HG02759 (cell line): Measurements from ENCODE around the gene MAPK8IP3.

ENCODE experiments used
- ATAC-seq: cut with Tn5 transposase; IDR thresholded peaks from one replicate; pipeline ENCODE4 v1.9.1; 2021; ENCODE audit warnings: mild to moderate bottlenecking, moderate library complexity; ENCODE audit not compliant: unreplicated experiment

The MAPK8IP3 gene

DNA sequence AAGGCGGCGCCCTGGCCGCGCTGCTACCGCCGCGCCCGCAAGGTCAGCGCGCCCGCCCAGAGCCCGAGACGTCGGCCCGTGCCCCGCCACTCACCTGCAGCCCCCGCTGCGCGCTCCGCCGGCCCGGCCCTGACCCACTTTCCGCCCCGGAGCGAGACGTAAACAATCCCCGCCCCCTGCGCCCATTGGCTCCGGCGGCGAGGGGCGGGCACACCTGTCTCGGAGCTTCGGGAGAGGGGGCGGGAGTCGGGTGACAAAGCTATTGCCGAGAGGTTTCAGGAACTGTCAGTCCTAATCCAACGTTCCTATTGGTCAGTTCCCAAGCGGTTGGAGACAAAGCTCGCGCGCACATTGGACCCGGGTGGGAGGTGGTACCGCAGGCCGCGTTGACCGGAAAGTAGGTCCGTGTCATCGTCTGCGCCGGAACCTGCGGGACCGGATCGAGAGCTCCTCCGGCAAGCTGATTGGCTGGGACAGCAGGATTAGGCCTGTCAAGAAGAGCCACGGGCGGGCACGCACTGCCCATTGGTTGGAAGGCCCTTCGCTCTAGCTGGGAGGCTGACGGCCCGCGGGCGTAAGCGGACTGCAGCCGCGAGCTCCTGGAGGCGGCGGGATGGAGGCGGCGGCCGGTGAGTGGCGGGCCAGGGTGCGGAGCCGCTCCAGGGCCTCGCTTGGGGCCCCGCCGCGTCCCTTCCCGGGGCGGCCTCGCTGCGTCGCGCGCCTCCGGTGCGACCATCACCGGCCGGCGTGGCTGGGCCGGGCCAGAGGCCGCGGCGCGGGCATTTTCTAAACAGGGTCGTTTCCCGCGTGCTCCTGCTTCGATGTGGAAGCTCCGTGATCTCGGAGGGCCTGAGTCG is 76.6 kb downstream of the MAPK8IP3 start, which contains the start of the genes NUBP2 and SPSB3:
Gene NUBP2 (plus strand): TSS at position 553 of the 857 bp plus-strand sequence. CDS start 61 bp downstream, at position 614.
Gene SPSB3 (minus strand): TSS at position 164 of the 857 bp plus-strand sequence. CDS start 1,088 bp downstream, outside the sequence.
- ATAC-seq = peak; percentile 84

DNA sequence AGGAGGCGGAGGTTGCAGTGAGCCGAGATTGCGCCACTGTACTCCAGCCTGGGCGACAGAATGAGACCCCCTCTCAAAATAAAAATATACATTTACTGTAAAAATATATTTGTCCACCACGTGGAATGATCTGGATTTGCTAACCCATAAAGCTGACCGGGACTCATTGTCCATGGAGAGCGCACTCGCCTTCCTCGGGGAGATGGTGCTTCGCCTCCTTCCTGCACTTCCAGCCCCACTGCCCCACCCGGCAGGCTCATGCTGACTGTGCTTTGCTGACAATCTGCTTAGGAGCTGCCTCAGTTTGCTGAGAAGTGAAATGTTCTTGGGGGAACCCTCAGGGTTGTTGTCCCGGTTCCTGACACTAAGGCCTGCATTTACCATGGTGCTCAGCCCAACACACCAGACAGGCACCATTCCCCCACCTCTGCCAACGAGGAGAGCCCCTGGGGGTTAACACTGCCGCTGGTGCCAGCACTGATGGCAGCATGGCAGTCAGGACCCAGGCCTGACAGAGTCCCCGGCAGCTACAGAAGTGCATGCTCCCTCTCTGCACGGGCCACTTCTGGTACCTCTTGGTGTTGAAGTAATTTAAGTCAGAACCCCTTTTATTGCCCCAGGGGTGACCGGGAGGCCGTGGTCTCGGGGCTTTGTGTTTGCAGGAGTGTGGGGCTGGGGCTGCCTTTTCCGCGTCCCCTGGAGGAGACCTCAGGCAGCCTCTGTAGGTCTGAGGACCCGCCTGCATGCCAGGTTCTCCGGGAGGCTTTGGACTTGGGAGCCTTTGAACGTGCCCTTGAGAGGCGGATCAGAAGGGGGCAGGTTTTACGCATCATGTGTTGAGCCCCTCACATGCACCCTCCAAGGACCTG is 79.2 kb downstream of the MAPK8IP3 start:
- ATAC-seq = no peak

DNA sequence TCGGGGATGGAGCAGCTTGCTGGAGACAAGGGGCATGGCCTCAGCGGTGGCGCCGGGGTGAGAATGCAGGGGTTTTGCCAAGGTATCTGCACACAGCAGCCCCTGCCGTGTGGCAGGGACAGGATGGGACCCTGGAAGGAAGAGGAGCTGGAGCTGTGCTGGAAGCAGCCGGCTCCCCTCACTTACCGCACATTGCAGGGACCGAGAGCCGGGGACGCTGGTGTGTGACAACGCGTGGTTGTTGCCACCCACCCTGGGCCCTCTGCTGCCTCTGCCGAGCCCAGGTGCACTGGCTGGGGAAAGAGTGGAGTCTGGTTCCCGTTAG is 79.8 kb downstream of the MAPK8IP3 start:
- no peak for ATAC-seq

DNA sequence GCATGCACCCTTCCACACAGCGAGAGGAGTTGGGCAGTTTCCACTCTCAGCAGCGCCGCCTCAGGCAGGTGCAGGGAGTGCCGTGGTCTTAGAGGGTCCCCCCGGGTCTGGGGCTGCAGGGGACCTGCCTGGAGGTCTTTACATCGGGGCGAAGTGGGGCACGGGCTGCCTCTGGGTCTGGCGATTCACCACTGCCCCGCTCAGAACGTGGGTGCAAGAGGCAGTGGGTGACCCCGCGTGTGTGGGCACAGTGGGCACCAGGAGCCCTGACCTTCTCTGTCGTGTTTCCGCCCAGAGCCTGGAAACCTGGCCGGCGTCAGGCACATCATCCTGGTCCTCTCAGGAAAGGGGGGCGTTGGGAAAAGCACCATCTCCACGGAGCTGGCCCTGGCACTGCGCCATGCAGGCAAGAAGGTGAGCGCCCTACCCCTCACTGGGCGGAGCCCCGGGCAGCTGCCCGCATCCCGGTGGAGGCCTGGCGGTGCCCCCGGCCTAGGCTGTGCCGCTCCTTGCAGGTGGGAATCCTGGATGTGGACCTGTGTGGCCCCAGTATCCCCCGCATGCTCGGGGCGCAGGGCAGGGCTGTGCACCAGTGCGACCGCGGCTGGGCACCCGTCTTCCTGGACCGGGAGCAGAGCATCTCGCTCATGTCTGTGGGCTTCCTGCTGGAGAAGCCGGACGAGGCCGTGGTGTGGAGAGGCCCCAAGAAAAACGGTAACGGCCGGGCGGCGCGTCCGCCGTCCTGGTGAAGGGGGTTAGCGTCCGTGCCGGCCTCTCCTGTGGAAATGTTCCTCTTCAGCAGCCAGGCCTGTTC is 80.5 kb downstream of the MAPK8IP3 start:
- ATAC-seq = no peak

DNA sequence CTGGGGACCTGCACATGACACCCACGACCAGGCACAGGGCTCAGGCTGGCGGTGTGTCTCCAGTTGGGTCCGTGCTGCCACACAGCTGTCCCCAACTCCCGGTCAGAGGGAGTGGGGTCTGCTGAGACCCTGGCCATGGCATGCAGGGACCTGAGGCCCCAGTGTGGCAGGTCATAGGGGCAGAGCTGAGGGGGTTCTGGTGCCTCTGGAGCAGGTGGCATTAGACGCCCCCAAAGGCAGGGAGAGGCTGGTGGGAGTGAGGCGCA is 81.0 kb downstream of the MAPK8IP3 start:
- no peak for ATAC-seq

DNA sequence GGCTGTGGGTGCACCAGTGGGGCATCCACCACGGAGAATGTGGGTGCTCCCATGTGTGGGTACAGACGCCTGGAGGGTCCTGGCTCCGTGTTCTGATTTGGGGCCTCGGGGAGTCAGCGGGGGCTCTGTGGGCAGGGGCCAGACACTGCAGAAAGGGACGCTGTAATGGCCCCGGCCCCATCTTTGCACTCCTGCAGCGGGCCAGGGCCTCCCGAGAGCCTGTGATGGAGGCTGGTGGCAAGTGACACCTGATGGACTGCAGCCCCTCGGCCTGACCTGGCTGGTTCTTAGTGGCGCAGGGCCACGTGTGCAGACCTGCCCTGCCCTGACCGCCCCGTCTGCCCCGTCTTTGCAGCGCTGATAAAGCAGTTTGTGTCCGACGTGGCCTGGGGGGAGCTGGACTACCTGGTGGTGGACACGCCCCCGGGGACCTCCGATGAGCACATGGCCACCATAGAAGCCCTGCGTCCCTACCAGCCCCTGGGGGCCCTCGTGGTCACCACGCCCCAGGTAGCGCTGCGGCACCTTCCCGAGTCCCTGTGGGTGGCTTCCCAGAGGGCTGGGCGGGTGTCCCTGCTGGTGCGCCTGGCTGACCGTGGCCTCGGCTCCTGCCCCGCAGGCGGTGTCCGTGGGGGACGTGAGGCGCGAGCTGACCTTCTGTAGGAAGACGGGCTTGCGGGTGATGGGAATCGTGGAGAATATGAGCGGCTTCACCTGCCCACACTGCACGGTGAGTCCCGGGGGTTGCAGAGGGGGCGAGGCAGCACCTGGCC is 81.5 kb downstream of the MAPK8IP3 start:
- no peak for ATAC-seq

DNA sequence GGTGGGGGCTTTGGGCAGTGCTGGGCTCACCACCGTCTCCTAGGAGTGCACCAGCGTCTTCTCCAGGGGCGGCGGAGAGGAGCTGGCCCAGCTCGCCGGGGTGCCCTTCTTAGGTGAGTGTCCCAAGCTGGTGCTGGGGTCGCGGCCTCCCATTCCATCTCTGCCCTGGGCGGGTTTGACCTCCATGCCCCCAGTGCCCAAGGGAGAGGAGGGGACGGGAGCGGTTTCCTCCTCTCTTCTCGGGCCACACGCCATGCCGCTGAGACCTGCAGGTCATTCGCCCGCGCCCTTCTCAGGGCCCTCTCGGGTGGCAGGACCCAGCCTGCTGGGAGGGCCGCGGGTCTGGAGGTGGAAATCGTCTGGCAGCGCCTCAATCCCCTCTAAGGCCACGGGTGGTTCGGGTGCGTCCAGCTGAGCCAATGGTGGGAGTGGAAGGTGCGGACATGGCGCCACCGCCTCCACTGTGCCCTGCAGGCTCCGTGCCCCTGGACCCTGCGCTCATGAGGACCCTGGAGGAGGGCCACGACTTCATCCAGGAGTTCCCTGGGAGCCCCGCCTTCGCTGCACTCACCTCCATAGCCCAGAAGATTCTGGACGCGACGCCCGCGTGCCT is 82.2 kb downstream of the MAPK8IP3 start:
- ATAC-seq = no peak

DNA sequence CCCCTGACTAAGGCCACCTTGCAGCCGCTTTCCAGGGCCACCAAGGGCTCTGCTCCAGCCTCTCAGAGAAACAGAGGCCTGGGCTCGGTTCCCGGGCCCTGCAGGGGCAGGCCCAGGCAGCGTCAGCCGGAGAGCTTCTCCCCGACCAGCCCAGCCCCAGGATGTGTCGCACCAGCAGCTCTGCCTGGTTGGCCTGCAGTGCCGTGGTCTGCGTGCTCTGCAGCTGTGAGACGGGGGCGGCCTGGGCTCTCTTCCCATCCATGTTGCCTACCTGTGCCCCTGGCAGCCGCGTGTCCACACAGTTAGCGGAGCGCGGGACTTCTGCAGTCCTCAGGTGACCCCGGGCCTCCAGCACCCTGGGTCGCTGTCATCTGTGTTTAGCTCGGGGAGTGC is 82.7 kb downstream of the MAPK8IP3 start:
- ATAC-seq = no peak

DNA sequence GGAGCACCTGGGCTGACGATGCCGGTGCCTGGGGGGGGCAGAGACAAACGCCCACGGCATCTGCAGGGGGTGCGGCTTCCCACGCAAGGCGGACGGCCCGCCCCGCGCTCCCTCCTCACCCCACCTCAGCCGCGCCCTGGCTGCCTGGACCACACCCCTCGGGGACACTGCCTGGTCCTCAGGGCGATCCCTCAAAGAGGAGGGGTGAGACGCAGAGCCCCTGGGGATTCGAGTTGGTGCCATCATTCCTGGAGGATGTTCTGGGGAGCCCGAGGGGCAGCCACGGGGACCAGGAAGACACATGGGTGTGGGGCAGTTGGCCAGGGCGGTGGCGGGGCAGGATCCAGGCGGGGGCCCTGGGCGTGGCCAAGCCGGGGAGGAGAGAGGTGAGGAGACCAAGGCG is 83.6 kb downstream of the MAPK8IP3 start:
- ATAC-seq = no peak

DNA sequence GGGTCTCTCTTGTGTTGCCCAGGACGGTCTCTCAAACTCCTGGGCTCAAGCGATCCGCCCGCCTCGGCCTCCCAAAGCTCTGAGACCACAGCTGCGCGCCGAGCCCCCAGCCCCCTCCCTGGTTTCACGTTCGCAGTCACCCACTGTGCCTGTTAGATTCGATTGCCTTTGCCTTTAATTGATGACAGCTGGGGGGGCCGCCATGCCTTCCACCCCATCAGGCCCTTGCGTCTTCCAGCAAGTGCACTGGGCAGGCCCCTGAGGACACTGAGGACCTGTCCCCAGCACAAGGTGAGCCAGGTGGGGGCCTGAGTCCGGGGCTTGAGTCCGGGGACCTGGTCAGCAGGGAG is 84.2 kb downstream of the MAPK8IP3 start:
- ATAC-seq = no peak

DNA sequence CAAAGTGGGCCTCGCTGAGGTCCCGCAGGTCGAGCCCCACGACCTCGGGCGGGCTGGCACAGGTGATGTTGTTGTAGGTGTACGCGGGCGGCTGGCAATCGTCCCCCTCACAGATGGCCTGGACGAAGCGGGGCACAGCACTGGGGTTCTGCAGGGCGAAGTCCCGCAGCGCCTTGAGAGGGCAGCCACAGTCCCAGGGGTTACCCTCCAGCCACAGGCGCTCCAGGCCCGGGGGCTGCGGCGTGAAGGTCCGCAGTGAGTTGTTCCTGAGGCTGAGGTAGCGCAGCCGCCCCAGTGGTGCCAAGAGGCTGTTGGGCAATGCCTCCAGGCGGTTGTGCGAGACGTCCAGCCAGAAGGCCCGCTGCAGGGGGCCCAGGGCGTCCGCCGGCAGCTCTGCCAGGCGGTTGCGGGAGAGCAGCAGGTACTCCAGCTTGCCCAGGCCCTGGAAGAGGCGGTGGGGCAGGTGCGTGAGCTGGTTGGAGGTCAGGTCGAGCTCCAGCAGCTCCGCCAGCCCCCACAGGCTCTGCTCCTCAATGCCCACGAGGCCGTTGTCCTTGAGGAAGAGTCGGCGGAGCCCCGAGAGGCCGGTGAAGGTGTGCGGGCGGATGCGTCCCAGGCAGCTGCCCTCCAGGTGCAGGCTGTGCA is 84.7 kb downstream of the MAPK8IP3 start:
- no peak for ATAC-seq

DNA sequence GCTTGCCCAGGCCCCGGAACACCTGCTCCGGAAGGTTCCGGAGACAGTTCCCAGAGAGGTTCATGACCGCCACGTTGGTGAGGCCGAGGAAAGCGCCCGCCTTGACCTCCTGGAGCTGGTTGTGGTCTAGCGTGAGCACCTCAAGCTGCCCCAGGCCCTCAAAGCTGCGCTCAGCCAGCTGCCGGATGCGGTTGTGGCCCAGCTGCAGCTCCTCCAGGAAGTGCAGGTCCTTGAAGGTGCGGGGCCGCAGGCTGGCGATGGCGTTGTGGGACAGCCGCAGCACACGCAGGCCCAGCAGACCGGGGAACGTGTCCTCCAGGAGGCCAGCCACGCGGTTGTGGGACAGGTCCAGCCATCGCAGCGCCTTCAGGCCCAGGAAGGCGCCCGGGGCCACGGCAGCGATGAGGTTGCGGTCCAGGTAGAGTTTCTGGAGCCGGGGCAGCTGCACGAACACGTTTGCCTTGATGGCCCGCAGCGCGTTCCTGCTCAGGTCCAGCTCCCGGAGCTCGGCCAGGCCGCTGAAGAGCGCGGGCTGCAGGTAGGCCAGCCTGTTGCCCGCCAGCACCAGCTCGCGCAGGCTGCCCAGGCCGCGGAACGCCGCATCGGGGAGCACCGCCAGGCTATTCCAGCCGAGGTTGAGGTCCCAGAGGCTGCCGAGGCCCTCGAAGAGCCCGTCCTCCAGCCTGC is 85.4 kb downstream of the MAPK8IP3 start:
- ATAC-seq = no peak

DNA sequence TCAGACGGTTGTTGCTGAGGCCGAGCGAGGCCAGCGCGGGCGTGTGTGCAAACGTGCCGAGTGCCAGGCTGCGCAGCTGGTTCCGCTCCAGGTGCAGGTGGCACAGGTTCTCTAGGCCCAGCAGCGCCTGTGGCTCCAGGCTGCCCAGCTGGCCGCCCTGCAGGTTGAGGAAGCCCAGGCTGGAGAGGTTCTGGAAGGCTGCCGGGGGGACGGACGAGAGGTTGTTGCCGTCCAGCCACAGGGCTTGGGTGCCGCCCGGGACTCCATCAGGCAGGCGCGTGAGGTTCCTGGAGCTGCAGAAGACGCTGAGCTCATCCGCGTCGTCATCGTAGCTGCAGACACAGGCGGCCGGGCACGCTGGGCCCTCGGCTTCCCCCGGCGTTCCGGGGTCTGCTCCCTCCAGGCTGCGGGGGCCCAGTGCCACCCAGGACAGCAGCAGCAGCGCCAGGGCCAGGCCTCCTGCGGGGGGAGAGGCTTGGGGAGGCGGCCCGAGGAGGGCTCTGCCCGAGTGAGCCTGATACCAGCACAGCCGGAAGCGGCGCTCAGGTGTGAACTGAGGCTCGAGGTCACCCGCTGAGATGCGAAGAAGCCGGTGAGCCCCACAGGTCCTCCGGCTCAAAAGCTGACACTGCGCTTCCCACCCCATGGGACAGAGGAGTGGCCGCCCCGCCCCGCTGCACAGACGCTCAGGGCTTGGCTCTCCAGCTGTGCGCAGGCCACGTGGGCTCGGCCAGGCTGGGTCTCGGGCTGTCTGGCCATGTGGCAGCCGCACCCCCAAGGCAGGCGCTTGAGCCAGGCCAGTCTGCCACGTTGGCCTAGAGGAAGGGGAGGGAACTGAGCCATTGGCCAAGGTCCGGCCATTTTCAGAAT is 86.2 kb downstream of the MAPK8IP3 start:
- no peak for ATAC-seq

DNA sequence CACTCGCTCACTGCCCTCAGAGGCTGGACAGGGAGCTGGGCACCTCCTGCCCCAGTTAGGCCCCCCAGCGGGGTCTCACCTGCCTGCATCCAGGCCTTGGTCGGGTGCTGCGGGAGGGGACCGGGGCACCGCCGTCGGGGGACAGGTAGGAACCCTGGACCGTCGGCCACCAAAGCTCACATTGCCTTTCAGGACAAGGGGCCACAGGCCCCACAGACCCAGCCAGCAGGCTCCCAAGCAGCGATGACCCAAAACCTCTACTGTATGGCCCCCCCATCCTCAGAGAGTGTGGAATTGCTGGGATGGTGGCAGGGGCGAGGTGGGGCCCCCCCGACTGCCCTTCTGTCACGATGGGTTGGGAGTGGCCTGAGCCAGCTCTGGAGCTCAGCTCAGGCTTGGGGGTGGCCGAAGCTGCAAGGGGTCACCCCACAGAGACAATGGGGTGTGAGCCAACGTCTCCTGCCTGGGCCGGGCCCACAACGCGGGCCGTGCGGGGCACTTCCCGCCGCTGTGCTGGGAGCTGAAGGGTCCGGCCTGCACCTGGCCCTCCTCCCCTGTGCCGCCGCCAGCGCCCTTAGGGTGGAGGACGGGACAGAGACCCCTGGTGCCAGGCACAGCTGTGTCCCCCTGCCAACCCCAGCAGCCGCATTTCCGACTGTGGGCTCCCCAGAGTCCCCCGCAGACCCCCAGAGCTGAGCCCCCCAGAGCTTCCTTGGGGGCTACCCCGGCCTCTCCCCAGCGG is 87.0 kb downstream of the MAPK8IP3 start:
- ATAC-seq = no peak

DNA sequence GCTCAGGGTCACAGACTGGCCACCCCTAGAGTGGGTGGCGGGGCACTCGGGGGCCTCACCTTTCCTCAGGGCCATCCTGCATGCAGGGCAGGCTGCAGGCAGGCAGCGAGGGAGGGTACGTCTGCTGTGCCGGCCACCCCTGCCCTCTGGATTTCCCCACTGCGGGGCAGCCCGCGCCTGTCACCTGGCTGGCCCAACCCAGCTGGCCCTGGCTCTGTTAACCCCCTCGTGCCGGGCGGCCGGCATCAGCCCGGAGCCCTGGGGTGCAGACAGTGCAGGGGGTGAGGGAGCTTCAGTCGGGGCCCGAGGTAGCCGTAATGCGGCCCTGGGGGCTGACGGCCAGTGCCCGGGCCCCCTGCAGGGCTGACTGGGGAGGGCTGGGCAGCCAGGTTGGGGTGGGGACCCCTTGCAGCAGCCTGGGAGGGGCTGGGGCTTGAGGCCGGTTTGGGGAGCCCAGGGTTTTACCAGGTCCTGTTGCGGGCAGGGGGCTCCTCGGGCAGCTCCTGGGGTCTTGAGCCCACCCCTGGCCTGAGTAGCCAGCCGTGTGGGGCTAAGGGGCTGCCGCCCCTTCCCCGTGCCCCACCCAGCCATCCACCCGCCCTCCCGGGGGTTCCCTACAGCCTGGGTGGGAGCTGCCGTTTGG is 87.7 kb downstream of the MAPK8IP3 start, which contains the start of gene IGFALS:
Gene IGFALS (minus strand): TSS at position 128 of the 643 bp plus-strand sequence. CDS start 53 bp downstream, at position 75.
- no peak for ATAC-seq

DNA sequence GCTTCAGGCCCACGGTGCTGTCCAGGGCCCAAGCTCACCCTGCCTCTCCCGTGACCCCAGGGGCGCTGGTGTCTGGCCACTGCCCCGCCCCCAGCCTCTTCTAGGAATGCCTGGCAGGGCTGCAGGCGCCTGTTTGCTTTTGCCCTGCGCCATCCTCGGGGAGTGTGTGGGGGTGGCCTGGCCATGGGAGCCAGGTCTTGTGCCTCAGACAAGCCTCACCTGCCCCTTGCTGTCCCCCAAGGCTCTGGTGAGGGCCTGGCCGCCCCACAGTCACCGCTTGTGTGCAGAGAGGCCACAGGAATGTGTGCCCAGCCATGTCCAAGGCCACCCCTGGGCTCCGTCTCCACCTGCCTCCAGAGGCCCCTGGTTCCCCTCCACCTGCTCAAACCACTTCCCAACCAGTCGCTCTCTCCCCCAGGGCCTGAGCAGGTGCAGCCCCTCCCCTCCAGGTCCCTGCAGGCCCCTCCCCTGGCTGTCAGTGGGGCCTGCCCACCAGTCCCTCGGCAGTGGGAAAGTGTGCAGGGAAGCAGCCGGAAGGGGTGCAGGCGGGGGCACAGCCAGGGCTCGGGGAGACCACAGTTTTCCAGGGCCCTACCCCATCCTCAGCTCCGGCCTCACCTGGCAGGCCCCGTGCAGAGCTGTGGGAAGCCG is 88.4 kb downstream of the MAPK8IP3 start:
- ATAC-seq = no peak
